Activated CD4-positive, alpha-beta T cell treated with anti-CD3 and anti-CD28 coated beads, Interleukin-2, Interleukin-4, amounts not matched to agents 100 ng/mL and 50 ng/mL, durations not matched to agents 16 hours and 8 hours (primary cell): ENCODE measurements around the gene SCAP.

Experiments
- DNase-seq: peaks from one replicate; pipeline ENCODE4 v3.0.0-alpha.2; 2020; ENCODE audit warnings: low spot score

The SCAP gene

GRCh38 chr3:47414161-47414564, 61.6 kb downstream of the SCAP start:
- no peak for DNase-seq

DNA sequence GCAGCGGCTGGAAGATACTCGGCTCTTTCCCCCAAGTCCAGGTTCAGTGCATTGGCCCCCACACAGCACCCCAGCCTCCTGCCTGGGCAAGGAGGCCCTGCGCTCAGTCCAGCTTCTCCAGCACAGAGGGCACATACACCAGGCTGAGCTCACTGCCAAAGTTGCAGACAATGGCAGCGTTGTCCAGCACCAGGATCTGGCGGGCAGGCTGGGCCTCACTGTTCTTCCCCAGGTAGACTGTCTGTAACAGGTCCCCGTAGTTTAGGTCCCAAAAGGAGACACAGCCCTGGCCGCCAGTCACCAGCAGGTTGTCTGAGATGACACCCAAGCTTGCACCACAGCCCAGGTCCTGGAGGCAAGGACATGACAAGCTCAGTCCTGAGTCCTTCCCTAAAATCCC, 62.0 kb downstream of the SCAP start:
- no peak for DNase-seq

- DNase-seq = no peak
Observed at GRCh38 chr3:47412842-47413520, 62.8 kb downstream of the SCAP start.

DNA sequence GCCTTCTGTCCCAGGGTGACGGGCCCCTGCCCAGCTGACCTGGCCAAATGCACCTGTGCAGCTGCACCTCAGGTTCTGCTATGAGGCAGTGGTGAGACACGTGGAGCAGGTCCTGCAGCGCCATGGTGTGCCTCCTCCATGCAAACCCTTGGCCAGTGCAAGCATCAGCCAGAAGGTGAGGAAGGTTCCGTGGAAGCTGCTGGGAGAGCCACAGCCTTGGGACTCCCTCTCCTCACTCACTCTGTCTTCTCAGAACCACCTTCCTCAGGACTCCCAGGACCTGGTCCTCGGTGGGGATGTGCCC, 63.3 kb downstream of the SCAP start:
- no peak for DNase-seq

DNA sequence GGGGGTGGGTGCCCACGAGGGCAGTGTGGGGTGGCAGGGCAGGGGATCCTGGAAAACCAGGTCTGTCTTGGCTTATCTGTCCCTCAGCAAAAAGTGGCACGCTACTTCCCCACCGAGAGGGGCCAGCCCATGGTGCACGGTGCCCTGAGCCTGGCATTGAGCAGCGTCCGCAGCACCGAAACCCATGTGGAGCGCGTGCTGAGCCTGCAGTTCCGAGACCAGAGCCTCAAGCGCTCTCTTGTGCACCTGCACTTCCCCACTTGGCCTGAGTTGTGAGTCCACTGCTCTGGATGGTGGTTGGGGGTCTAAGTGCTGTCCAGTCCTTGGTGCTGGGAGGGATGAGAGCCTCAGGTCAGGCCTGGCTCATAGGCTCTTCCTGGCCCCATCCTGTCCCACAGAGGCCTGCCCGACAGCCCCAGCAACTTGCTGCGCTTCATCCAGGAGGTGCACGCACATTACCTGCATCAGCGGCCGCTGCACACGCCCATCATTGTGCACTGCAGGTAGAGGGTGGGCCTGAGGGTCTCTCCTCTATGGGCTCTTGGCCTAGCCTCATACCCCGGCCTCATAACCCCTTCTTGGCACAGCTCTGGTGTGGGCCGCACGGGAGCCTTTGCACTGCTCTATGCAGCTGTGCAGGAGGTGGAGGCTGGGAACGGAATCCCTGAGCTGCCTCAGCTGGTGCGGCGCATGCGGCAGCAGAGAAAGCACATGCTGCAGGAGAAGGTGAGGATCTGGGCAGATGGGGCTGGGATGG, 63.9 kb downstream of the SCAP start:
- no peak for DNase-seq

DNA sequence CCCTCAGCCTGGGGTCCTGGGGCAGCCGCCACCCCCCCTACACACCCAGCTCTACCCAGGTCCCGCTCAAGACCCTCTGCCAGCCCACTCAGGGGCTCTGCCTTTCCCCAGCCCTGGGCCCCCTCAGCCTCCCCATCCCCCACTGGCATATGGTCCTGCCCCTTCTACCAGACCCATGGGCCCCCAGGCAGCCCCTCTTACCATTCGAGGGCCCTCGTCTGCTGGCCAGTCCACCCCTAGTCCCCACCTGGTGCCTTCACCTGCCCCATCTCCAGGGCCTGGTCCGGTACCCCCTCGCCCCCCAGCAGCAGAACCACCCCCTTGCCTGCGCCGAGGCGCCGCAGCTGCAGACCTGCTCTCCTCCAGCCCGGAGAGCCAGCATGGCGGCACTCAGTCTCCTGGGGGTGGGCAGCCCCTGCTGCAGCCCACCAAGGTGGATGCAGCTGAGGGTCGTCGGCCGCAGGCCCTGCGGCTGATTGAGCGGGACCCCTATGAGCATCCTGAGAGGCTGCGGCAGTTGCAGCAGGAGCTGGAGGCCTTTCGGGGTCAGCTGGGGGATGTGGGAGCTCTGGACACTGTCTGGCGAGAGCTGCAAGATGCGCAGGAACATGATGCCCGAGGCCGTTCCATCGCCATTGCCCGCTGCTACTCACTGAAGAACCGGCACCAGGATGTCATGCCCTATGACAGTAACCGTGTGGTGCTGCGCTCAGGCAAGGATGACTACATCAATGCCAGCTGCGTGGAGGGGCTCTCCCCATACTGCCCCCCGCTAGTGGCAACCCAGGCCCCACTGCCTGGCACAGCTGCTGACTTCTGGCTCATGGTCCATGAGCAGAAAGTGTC, 64.7 kb downstream of the SCAP start:
- no peak for DNase-seq

- no peak for DNase-seq
Observed at GRCh38 chr3:47410417-47410720, 65.4 kb downstream of the SCAP start.

- no peak for DNase-seq
Observed at GRCh38 chr3:47409688-47410416, 65.9 kb downstream of the SCAP start.

DNA sequence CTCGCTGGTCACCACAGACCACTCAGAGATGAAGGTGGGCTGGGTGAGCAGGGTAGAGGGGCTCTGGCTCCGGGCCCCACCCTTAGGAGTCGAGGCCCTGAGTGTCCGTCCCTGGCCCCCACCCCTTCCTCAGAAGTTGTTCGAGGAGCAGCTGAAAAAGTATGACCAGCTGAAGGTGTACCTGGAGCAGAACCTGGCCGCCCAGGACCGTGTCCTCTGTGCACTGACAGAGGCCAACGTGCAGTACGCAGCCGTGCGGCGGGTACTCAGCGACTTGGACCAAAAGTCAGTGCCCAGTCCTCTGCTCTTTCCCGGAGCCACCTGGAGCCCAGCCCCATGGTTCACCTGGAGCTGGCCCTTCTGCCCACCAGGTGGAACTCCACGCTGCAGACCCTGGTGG, 66.5 kb downstream of the SCAP start:
- no peak for DNase-seq

DNA sequence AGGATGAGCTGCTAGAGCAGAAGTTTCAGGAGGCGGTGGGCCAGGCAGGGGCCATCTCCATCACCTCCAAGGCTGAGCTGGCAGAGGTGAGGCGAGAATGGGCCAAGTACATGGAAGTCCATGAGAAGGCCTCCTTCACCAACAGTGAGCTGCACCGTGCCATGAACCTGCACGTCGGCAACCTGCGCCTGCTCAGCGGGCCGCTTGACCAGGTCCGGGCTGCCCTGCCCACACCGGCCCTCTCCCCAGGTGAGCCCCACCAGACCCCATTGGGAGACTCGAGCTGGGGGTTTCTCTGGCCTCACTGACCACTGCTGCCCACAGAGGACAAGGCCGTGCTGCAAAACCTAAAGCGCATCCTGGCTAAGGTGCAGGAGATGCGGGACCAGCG, 66.9 kb downstream of the SCAP start:
- DNase-seq = no peak

- no peak for DNase-seq
Observed at GRCh38 chr3:47407896-47408838, 67.6 kb downstream of the SCAP start.

DNA sequence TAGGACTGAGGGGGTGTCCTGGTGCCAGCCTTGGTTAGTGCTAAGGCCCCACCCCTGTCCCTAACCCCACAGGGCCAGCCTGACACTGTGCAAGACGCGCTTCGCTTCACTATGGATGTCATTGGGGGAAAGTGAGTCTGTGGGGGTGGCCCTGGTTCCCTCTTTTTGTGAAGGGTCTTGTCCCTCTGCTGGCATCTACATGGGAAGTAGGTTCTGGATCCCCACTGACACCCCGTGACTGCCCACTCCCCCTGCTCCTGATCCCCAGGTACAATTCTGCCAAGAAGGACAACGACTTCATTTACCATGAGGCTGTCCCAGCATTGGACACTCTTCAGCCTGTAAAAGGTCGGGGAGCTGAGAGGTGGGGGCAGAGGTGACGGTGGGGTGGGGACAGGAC, 68.5 kb downstream of the SCAP start:
- DNase-seq = no peak

DNA sequence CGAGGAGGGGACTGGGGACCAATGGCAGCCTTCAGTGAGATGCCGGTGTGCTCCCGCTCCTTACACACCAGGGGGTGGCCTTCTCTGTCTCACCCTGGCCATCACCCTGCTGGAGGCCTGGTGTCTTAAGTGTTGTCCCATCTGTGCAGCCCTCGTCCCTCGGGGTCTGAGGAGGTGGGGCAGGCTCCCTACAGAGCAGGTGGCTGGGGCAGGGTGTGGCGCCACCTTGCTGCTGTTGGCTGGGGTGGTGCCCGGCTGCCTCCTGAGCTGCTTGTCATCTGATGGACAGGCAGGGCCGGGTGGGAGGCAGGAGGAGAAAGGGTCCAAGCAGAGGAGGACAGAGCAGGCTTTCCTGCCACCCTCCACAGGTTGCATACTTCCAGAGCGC, 69.0 kb downstream of the SCAP start:
- DNase-seq = no peak

DNA sequence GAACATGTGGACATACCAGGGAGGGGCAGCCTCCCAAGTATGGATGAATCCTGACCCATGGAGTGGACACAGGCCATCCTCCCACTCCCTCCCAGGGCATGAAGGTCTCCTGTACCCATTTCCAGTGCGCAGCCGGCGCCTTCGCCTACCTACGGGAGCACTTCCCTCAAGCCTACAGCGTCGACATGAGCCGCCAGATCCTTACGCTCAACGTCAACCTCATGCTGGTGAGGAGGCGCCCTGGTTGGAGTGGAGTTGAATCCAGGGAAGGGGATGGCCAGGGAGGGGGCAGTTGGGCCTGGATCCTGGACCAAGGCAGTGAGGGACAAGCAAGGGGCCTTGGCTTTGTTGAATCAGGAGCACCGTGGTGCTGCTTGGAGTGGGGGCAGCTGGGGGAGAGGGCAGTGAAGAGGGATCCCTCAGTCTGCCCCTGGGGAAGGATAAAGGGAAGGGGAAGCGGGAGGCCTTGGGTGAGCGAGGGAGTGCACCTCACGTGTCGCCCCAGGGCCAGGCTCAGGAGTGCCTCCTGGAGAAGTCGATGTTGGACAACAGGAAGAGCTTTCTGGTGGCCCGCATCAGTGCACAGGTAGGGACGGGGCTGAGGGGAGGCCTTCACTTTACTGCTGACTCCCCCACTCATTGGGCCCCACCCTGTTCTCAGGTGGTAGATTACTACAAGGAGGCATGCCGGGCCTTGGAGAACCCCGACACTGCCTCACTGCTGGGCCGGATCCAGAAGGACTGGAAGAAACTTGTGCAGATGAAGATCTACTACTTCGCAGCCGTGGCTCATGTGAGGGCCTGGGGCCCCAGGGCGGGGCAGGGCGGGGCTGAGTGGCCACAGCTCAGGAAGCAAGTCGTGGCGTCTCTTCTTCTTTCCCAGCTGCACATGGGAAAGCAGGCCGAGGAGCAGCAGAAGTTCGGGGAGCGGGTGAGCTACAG, 69.7 kb downstream of the SCAP start:
- no peak for DNase-seq

GRCh38 chr3:47404955-47405790, 70.6 kb downstream of the SCAP start:
- DNase-seq = no peak

GRCh38 chr3:47404431-47404876, 71.3 kb downstream of the SCAP start:
- DNase-seq = no peak

DNA sequence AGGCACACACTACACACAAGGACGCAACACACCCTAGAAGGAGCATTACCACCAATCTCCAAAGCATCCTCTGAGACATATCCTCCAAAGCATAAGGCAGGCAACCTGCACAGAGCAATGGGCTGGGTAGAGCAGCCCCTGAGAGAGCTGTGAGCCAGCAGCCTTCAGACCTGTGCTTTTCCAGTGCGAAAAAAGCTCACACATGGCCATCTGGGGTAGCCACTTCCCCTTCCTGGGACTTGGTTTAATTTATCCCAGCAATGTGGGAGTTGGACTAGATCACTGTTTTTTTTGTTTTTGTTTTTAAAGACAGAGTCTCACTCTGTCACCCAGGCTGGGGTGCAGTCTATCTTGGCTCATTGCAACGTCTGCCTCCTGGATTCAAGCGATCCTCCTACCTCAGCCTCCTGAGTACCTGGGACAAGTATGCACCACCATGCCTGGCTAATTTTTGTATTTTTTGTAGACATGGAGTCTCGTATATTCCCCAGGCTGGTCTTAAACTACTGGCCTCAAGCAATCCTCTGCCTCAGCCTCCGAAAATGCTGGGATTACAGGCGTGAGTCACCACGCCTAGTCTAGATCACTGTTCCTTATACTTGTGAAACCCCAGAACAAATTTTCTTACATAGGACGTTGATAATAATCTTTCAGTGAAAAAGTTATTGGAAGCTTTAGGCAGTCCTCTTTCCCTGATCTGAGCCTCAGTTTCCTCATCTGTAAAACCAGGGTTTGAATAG, 76.0 kb downstream of the SCAP start:
- DNase-seq = no peak

GRCh38 chr3:47399016-47399415, 76.7 kb downstream of the SCAP start:
- DNase-seq = no peak

DNA sequence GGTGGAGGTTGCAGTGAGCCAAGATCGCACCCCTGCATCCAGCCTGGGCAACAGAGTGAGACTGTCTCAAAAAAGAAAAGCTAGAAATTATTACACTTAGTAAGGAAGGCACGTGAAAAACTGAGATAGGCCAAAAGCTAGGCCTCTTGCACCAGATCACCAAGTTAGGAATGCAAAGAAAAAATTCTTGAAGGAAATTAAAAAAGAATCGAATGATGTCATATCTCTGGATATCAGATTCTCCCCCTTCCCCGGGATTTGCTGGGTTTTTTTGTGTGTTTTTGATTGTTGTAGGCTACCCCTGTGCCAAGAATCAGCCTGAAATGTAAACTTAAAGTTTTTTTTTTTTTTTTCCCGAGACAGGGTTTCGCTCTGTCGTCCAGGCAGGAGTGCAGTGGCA, 77.5 kb downstream of the SCAP start:
- no peak for DNase-seq
